IgD-negative memory B cell (primary cell): ENCODE results near the gene LIPG. TPM values are rescaled to one million over a fixed set of nuclear protein-coding genes. Genes with fewer than 3 reads are reported as not detected.
A peak's percentile ranks its signal among the peaks of the same experiment; 100 is the strongest.

ENCODE experiments used
- H3K27ac Mint-ChIP-seq, 3 donors: one replicate each; pipeline ENCODE4 v1.8.0; 2020 to 2022; ENCODE audit warnings: mild to moderate bottlenecking in 3 of 3, mixed read lengths in 3 of 3, moderate library complexity in 1 of 3
- H3K27me3 Mint-ChIP-seq: one replicate; pipeline ENCODE4 v1.8.0; 2021; ENCODE audit warnings: mixed read lengths
- H3K36me3 Mint-ChIP-seq: one replicate; pipeline ENCODE4 v1.8.0; 2020; ENCODE audit warnings: mild to moderate bottlenecking, mixed read lengths
- H3K4me1 Mint-ChIP-seq, 3 donors: one replicate each; pipeline ENCODE4 v1.8.0; 2020 to 2022; ENCODE audit warnings: mixed read lengths in 3 of 3, mild to moderate bottlenecking in 1 of 3
- H3K4me3 Mint-ChIP-seq, 4 donors: one replicate each; pipeline ENCODE4 v1.8.0; 2020 to 2022; ENCODE audit warnings: mild to moderate bottlenecking in 4 of 4, mixed read lengths in 4 of 4, moderate library complexity in 3 of 4
- H3K9me3 Mint-ChIP-seq, 3 donors: one replicate each; pipeline ENCODE4 v1.8.0; 2020 to 2021; ENCODE audit warnings: mixed read lengths in 3 of 3, mild to moderate bottlenecking in 1 of 3
- polyA plus RNA-seq: library from polyadenylated mRNA; unstranded; fragments of 300-500 nt; fragmentation: Illumina TruSeq; gene quantifications from one replicate; pipeline ENCODE4 v1.2.3, GENCODE V29; 2021

LIPG gene
- polyA plus RNA-seq, 1 donor from 2014 or later, result not detected

DNA sequence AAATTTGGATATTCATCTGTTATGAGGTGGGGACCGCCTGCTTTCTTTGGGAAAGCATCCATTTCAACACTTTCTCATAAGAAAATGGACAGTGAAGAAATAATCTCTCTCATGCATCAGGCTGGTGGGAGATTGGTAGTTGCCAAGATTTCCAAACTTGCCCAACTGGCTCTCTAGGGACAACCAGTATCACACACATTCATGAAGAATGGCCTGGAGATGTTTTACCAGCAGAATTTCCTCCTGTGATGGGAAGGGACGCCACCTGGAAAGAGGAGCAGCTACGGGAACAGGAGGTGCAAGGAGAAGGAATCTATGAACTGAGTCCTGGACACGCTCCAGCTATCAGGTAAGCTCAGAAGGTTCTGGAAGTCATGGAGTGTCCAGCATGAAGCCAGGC lies 39.4 kb downstream of the LIPG start:
- Mint-ChIP-seq H3K9me3 (peaks cover 2 to 9% (median 3%) of the 10 kb centered on the region in 3 donors), H3K36me3 (no peaks in the 10 kb centered on the region), H3K27me3 (peaks cover 2% of the 10 kb centered on the region), H3K4me1 (no peaks in the 10 kb centered on the region), H3K4me3 (no peak overlapping the region), H3K27ac (no peak overlapping the region)

DNA sequence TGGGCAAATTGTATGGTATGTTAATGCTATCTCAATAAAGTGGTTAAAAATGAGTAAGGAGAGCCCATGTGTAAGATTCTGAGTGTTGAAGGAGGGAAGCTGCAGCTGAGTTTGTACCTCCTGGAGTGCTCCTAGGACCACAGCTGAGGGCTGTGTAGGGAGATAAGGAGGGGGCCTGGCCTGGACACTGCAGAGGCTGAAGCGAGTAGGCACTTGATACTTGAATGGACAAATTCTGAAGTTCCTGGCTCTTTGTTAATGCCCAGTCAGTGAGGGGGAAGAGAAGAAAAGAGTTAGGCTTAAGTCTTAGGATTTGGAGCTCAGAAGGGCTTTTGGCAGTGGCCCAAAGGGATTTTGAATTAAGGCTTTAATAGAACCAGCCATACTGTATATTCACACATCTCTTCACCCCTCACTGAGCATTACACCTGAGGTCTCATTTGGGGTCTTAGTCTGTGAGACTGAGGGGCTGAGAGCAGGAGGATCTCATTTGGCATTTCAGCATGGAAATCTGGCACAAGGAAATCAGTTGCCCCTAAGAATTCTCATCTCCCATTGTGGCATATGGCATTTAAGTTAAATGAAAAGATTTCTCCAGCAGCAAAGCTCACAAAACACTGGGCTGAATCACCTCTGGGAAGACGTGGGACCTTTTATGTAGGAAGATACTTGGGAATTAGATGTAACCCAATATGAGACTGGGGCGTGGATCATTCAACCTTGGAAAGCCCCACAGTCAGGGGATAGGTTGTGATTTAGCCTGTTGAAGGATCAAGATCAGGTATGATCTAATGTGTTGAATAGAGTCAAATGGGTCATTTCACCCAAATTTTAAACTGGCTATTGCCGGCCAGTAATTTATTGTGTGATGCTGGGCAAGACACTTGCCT lies 46.8 kb downstream of the LIPG start:
- H3K27me3 Mint-ChIP-seq, result peaks cover 7% of the 10 kb centered on the region

DNA sequence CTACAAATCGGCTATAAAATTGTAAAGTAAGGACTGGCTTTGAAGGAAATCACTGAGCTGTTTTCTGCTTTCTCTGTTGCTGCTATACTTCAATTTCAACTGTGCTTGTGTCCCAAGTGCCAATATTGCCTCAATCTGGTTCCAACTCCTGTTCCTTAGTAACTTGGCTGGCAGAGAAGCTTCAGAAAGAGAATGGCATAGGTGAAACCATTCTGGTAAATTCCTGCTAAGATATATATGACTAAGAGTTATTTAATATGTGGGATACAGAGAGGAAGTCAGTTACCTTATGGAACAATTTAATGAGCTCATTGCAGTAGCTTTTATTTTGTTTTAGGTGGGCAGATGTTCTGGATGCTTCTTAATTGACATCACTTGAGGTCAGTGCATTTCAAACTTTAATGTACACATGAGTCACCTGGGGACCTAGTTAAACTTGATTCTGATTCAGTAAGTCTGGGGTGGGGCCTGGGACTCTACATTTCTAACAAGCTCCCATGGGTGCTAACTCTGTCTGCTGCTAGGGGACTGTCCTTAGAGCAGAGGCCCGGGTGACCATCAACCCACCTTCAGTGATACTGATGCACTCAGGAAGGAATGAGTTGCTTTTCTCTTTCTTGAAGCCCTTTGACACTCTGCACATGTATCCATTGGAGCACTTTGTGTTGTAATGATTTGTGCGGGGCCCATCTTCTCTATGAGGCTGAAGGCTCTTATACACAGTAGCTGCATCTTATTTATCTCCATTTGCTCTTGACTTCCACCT lies 47.6 kb downstream of the LIPG start:
- H3K36me3 Mint-ChIP-seq, result no peaks in the 10 kb centered on the region
- no peak overlapping the region for H3K4me3 Mint-ChIP-seq

More for the DNA sequence above, 46.8 kb downstream of the LIPG start:
- H3K9me3 Mint-ChIP-seq, result peaks cover 2 to 9% (median 3%) of the 10 kb centered on the region in 3 donors
- H3K4me1 Mint-ChIP-seq, result no peaks in the 10 kb centered on the region
- H3K36me3 Mint-ChIP-seq, result no peaks in the 10 kb centered on the region
- no peak overlapping the region for H3K4me3 Mint-ChIP-seq
- H3K27ac Mint-ChIP-seq, result no peak overlapping the region

DNA sequence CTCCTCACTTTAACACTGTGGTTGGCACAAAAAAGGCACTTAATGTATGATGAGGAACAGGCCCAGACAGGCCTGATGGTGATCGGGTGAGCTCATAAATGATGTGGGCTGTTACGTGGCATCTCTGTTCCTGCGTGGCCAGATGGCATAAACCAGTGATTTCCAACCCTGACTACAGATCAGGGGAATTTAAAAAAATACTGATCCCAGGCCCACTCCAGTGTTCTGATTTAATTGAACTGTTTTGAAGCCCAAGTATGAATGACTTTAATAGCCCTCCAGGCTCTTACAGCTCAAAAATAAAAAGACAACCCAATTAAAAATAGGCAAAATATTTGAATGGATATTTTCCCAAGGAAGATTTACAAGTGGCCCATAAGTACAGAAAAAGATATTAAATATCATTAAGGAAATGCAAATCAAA lies 48.2 kb downstream of the LIPG start:
- no peaks in the 10 kb centered on the region for H3K36me3 Mint-ChIP-seq
- no peak overlapping the region for H3K4me3 Mint-ChIP-seq
- H3K27me3 Mint-ChIP-seq, result peaks cover 8% of the 10 kb centered on the region
- peaks cover 2 to 9% (median 3%) of the 10 kb centered on the region in 3 donors for H3K9me3 Mint-ChIP-seq
- no peak overlapping the region for H3K27ac Mint-ChIP-seq
- no peaks in the 10 kb centered on the region for H3K4me1 Mint-ChIP-seq

More for the DNA sequence above, 47.6 kb downstream of the LIPG start:
- peaks cover 2 to 9% (median 3%) of the 10 kb centered on the region in 3 donors for H3K9me3 Mint-ChIP-seq
- H3K27me3 Mint-ChIP-seq, result peaks cover 7% of the 10 kb centered on the region
- no peak overlapping the region for H3K27ac Mint-ChIP-seq
- no peaks in the 10 kb centered on the region for H3K4me1 Mint-ChIP-seq

DNA sequence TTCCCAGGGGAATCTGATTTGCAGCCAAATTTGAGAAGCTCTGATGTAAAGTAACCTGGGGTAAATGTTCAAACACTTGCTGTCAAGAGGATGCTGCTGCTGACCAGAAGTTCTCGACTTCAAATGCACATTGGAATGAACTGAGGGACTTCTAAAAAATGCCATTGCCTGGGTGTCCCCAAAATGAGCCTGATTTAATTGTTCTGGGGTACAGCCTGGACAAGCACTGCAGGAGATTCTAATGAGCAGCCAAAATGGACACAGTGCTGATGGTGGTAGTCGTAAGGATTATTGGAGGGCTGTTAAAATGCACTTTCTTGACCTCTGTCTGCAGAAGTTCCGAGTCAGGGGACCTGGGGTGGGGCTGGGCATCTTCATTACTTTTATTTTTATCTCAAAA lies 49.5 kb downstream of the LIPG start:
- H3K27me3 Mint-ChIP-seq, result peaks cover 9% of the 10 kb centered on the region
- H3K4me1 Mint-ChIP-seq, result no peaks in the 10 kb centered on the region
- H3K36me3 Mint-ChIP-seq, result no peaks in the 10 kb centered on the region
- no peaks in the 10 kb centered on the region for H3K9me3 Mint-ChIP-seq
- no peak overlapping the region for H3K27ac Mint-ChIP-seq
- H3K4me3 Mint-ChIP-seq, result no peak overlapping the region

DNA sequence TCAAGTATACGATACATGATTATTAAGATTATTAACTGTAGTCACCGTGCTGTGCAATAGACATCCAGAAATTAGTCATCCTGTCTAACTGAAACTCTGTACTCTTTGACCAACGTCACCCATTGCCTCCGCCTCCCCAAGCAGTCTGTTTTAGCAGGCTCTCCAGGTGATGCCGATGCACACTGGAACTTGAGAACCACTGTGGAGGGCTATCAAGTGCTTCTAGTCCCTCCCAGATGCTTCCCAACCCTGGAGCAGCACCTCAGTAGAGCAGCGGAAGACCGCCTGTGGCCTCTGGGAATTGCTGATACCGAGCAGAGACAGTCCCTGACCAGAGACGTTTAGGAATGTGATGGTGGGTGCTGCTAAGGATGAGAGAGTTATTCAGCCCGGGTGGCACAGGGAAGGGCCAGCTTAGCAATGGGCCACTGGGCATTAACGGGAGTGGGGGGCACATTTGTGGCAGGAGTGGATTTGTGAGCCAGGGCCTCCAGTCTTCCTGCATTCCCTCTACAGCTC lies 50.7 kb downstream of the LIPG start:
- H3K27me3 Mint-ChIP-seq, result peaks cover 9% of the 10 kb centered on the region
- H3K36me3 Mint-ChIP-seq, result no peaks in the 10 kb centered on the region
- no peaks in the 10 kb centered on the region for H3K4me1 Mint-ChIP-seq
- H3K9me3 Mint-ChIP-seq, result no peaks in the 10 kb centered on the region
- no peak overlapping the region for H3K27ac Mint-ChIP-seq
- no peak overlapping the region for H3K4me3 Mint-ChIP-seq

DNA sequence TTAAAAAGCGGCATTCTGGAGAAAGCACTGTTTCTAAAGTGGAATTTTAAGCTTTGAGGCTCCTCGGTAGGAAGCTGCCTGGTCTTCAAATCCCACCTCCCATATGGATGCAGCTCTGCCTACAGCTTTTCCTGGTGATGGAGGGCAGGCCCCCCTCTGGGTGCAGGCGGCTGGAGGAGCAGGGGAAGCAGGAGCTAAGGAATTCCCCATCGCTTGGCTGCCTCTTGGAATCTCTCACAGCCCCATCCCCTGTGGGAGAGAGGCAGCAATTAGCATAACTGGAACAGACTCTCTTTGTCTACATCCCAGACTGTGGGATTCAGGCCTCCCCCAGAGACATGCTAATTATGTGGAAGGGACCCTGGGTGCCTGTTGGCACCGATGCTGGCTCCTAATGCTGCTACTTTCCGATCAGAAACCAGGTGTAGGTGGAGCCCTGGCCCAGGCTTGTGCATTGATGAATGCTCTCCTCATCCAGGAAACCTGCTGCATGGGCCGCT lies 51.3 kb downstream of the LIPG start:
- Mint-ChIP-seq H3K36me3 (no peaks in the 10 kb centered on the region), H3K4me3 (no peak overlapping the region), H3K27ac (no peak overlapping the region), H3K27me3 (peaks cover 9% of the 10 kb centered on the region), H3K4me1 (no peaks in the 10 kb centered on the region), H3K9me3 (no peaks in the 10 kb centered on the region)

DNA sequence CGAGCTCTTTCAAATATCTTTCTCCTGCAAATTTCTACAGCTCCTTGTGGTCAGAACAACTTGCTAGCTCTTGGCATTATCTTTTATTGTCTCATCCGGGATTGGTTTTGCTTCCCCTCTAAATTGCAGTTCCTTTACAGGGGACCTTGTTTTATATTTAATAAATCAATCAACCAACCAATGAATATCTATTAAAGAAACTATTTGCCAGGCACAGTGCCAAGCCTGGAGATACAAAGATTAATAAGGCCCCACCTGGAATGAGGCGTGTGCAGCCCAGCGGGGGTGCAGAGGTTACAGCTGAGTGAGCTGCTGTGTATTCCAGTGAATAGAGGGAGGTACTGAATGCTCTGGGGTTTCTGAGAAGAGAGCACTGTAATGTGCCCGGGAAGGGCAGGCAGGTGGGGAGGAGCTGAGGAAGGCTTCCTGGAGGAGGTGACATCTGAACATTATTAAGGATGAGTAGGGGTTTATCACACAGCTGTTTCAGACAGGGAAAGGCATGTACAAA lies 51.8 kb downstream of the LIPG start:
- Mint-ChIP-seq H3K4me1 (no peaks in the 10 kb centered on the region), H3K27ac (no peak overlapping the region), H3K9me3 (no peaks in the 10 kb centered on the region), H3K27me3 (peaks cover 9% of the 10 kb centered on the region), H3K4me3 (no peak overlapping the region), H3K36me3 (no peaks in the 10 kb centered on the region)

DNA sequence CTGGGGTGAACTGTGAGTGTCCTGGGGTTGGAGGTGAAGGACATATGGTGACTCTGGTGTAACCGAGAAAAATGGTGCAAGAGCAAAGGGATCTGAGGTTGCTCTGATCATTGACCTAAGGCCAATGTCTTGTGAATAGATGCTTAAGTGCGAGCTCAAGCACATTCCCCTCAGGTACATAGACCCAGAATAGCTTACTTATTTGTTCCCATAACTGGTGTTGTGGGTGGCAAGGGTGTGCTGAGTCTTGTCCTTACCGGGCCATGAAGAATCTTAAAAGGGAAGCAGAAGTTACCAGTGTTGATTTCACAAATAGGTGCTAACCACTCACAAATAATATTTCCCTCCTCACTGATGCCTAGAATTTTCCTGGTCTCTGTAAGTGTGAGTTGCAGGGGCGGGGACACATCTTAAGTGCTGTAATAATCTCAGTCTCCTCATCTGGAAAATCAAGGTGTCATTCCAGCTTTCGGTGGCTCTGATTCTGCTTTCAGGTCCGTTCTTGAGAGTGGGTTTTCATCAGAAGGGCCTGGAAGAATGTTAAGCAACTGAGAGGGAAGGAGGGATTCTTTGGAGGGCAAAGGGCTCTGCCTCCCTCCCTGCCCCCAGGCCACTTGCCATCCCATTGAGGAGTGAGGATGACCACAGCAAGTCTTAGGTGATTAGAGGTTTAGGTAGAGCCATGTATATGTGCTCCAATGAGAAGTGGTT lies 54.9 kb downstream of the LIPG start:
- peaks cover 0 to 2% (median 0%) of the 10 kb centered on the region in 3 donors for H3K4me1 Mint-ChIP-seq
- no peaks in the 10 kb centered on the region for H3K9me3 Mint-ChIP-seq
- peaks cover 20% of the 10 kb centered on the region for H3K27me3 Mint-ChIP-seq
- no peak overlapping the region for H3K4me3 Mint-ChIP-seq
- H3K36me3 Mint-ChIP-seq, result no peaks in the 10 kb centered on the region
- H3K27ac Mint-ChIP-seq, result peak overlapping the region in 1 of 3 donors; percentile 62

DNA sequence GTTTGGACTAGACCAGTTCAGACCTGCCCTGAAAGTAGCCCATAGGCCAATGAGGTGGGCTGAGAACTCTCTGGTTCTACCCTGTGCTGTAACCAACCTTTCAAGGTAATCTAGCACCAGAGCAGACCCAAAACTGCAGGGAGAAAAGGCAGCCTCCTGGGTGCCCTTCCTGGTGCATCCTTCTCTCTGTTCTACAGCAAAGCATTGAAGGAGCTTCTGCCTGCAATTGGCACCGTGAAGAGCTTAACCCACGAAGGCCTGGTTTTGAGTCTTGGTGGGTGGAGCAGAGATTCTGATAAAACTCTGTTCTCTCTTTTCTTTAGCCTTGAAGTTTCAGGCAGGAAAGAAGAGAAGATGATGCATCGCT lies 55.5 kb downstream of the LIPG start:
- Mint-ChIP-seq H3K4me3 (no peak overlapping the region), H3K27me3 (peaks cover 23% of the 10 kb centered on the region), H3K27ac (peak overlapping the region in 1 of 3 donors; percentile 62), H3K36me3 (no peaks in the 10 kb centered on the region), H3K4me1 (peaks cover 0 to 2% (median 0%) of the 10 kb centered on the region in 3 donors), H3K9me3 (no peaks in the 10 kb centered on the region)

DNA sequence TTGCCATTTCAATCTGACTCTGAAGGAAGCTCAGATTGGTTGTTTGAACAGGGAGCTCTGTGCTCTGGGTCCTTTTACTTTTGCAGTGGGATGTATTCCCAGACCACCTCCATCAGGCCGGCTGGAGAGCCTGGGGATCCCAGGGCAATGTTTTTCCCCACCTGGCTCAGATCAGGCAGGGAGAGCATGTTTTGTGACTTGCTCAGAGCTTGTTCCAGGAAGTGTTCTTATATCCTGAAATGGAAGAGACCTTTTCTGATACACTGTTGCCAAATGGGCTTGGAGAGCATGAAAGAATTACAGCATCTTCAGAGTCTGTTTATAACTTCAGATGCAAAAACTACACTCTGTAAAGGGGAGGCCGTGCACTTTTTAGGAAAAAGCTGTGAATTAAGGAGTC lies 56.0 kb downstream of the LIPG start:
- peaks cover 22% of the 10 kb centered on the region for H3K27me3 Mint-ChIP-seq
- H3K9me3 Mint-ChIP-seq, result peaks cover 0 to 2% (median 0%) of the 10 kb centered on the region in 3 donors
- no peak overlapping the region for H3K27ac Mint-ChIP-seq
- H3K4me3 Mint-ChIP-seq, result peak overlapping the region in 1 of 4 donors; percentile 24
- no peaks in the 10 kb centered on the region for H3K36me3 Mint-ChIP-seq
- peaks cover 0 to 2% (median 0%) of the 10 kb centered on the region in 3 donors for H3K4me1 Mint-ChIP-seq

DNA sequence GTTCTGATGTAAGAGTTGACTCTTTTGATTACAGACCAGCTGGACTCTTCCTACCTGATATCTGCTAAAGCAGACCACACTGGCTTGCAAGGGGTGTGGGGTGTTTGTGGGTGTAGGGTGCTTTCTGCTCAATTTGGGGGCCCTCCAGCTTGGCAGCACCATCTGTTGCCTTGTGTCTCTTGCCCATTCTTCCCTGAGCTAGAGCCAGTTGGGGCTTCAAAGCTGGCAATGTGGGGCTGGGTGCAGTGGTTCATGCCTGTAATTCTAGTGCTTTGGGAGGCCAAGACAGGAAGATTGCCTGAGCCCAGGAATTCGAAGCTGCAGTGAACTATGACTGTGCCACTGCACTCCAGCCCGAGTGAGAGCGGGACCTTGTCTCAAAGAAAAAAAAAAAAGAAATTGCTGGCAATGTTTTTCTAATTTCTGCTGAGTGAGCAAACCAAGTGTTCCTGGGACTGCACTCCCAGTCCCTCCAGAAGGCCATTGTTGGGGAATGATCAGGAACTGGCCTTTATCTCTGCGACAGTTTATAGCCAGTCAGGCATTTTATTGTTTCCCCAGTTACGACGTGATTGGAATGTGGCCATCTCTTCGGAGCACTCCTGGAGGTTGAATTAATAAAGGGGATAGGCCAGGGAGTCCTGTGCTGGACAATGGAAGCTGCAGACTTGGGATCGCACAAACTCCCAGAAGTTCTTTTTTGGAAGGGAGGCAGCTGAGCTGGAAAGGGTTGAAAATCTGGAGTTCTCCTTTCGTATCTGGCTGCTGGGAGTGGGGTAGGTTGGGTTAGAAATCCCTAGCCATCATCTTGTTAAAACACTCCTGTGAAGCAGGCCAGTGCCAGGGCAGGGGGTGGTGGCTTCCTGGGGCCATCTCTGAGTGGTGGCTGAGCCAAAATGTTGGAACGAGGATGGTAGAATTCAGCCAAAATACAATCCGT lies 57.2 kb downstream of the LIPG start:
- no peak overlapping the region for H3K4me3 Mint-ChIP-seq
- H3K27ac Mint-ChIP-seq, result no peak overlapping the region
- H3K36me3 Mint-ChIP-seq, result no peaks in the 10 kb centered on the region
- H3K9me3 Mint-ChIP-seq, result peaks cover 0 to 2% (median 0%) of the 10 kb centered on the region in 3 donors
- H3K4me1 Mint-ChIP-seq, result peaks cover 0 to 2% (median 0%) of the 10 kb centered on the region in 3 donors
- H3K27me3 Mint-ChIP-seq, result peaks cover 20% of the 10 kb centered on the region

DNA sequence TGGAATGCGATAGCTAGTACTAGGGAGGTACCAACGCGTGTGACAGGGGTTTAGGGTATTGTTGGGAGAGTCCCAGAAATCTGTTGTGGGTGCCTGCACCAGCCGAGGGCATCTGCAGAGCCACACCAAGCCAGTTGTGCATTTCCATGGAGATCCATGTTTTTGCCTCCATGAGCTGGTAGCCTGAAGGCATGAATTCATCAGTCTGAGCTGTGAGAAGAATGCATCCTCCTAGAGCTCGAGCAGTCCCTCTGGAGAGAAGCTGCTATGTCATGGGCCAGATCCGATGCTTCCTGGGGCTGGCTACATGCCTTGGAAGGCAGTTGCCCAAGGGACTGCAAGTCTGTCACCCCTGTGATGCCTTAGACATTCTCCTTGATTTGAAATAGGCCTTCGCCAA lies 57.9 kb downstream of the LIPG start:
- peaks cover 20% of the 10 kb centered on the region for H3K27me3 Mint-ChIP-seq
- H3K36me3 Mint-ChIP-seq, result no peaks in the 10 kb centered on the region
- H3K27ac Mint-ChIP-seq, result no peak overlapping the region
- H3K4me3 Mint-ChIP-seq, result no peak overlapping the region
- H3K4me1 Mint-ChIP-seq, result peaks cover 0 to 2% (median 0%) of the 10 kb centered on the region in 3 donors
- H3K9me3 Mint-ChIP-seq, result peaks cover 0 to 2% (median 0%) of the 10 kb centered on the region in 3 donors
